ENCODE data around the gene ATP2B2.

GRCh38 chr3:10320320-10320677, 185.1 kb downstream of the ATP2B2 start:
- TF ChIP-seq CTCF (IDR thresholded peaks at IDR 0.05) (no peak), POLR2A (IDR thresholded peaks at IDR 0.05) (no peak)

Measured in thyroid gland (tissue), 4 donors.